Glomerular visceral epithelial cell (primary cell): ENCODE measurements around the gene ZNHIT2.
A peak's percentile ranks its signal among the peaks of the same experiment; 100 is the strongest.

ENCODE experiments used
- DNase-seq: peaks from one replicate; pipeline ENCODE4 v3.0.0-alpha.2; 2016; ENCODE audit errors: extremely low spot score

The ZNHIT2 gene

GRCh38 chr11:65072631-65072966 lies 44.9 kb downstream of the ZNHIT2 start:
- no peak for DNase-seq

DNA sequence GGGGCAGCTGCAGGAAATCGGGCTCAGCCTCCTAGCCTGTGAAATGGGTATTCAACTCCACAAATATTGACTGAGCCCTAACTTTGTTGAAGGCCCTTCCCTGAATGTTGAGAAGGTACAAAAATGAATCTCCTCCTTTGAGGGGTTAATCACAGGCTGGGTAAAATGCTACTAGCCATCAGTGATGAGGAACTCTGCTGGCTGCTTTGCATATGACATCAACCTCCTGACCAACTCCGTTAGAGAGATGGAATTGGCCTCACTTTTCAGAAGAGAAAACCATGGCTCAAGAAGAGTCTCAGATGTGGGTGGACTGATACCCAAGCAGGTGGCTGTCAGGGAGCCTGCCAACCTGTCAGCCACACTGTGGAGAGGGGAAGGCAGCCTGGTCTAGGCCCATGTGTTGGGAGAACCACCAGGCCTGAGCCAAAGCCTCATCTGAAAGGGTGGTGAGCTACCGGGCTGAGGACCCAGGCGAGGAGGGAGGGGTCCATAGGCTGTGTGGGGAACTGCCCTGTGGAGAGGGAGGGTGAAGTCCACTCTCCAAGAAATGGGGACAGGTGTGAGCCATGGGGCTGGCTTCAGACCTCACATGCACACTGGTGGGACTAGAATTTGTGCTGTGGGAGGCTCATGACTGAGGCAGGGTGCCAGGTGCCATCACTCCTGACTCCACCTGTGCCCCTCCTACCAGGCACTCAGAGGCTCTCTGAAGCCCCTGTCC lies 45.4 kb downstream of the ZNHIT2 start:
- no peak for DNase-seq

GRCh38 chr11:65069217-65069616 lies 48.3 kb downstream of the ZNHIT2 start:
- DNase-seq: peak; percentile 30

- no peak for DNase-seq
These were observed 50.1 kb downstream of the ZNHIT2 start for GRCh38 chr11:65067446-65067845.

- no peak for DNase-seq
These were observed 50.7 kb downstream of the ZNHIT2 start for GRCh38 chr11:65066805-65067291.
